NCI-H1048 (cell line): Measurements from ENCODE around the gene ARHGDIA.

Experiments
- DNase-seq: peaks from one replicate; lab custom pipeline; 2025; lab: John Stamatoyannopoulos, UW

ARHGDIA gene

DNA sequence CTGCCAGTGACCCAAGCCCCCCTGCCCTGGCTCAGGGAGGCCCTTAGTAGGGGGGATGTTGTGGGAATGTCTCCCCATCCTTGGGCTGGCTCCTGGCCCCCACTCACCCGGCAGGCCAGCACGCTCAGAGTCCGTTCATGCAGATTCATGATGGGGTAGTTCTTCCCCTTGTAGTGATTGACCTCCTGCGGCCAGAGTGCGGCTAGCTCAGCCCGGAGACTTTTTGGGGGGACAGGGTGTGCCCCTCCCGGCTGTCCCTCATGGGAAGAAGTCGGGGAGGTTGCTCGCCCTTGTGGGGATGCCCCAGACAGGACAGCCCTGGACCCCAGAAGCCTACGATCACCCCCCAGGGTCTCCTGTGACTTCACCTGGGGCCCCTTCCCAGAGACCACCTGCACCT is 34.9 kb upstream of the ARHGDIA start:
- no peak for DNase-seq

DNA sequence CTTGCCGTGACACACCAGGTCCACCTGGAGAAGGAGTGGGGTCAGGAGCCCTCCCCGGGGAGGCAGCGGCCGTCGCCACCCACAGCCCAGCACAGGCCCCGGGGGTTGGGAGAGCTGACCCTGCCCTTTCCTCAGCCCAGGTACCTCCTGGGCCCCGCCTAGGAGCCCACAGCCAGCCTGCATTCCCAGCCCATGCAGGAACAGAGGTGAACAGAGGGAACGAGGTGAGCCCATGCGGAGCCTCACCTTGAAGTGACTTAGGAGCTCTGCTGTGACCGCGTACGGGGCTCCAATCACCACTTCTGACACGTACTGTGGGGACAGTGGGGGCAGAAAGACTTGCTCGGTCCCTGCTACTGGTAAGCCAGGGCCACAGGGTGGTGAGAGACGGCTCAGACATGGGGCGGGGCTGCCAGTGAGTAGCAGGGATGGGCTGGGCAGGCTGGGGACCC is 34.3 kb upstream of the ARHGDIA start:
- DNase-seq = no peak

DNA sequence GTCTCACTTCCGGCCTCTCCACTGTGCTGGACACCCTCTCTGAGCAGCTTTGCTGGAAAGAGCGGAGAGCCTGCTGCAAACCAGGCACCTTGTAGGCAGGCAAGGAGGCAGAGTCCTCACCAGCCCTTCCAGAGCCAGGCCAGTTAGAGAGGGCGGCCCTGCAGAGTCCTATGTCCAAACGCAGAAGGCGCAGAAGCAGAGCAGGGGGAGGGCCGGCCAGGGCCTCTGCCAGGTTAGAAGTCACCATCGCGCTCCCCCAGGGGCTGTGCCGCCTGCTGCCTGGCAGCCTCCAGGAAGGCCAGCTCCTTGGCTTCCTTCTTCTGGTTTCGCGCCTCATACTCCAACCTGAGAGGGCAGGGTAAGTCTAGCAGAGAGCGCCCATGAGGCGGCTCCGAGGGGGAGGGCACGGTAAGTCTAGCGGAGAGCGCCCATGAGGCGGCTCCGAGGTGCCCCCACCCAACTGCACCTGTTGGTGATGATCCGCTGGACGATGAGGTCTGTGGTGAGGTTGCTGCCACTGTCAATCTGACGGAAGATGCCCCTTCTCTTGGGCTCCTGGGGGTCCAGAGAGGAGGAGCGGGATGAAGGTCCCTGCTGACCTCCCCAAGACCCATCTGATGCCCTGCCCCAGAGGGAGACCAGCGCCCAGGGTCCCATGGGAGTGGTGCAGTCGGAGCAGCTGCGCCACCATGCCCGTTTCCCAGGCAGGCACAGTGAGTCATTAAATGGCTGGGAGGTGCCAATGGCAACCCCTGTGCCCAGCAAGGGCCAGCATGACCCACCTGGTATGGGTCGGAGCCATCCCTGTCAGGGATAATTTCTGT is 33.7 kb upstream of the ARHGDIA start:
- no peak for DNase-seq

DNA sequence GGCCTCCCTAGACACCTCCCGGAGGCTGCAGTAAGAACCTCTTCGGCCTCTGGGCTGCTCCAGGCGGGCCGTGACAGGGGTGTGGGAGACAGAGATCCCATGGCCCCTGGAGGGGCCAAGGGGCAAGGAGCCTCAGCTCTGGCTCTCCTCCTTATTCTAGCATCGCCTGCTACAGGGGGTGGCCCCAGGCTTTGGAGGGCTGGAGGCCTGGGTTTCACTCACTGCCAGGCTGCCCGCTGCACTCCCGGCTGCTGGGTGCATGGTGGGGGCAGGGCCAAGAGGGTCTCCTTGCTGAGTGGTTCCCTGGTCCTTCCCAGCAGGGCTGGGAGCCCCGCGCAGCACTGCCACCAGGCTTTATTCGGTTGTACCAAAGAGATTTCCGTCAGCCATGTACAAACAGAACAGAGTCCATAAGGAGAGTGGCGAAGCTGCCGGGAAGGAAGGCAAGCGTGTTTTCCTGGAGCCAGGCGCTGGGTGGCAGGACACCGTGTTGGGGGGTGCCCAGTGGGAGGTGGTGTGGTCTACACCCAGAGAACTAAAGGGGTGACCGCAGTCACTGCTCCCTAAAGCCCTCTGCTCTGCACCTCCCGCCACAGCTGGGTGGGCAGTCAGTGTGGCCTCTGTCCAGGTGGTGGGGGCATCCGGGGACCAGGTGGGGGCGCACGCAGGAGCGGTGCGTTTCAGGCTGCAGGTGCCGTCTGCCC is 32.9 kb upstream of the ARHGDIA start:
- DNase-seq = no peak

DNA sequence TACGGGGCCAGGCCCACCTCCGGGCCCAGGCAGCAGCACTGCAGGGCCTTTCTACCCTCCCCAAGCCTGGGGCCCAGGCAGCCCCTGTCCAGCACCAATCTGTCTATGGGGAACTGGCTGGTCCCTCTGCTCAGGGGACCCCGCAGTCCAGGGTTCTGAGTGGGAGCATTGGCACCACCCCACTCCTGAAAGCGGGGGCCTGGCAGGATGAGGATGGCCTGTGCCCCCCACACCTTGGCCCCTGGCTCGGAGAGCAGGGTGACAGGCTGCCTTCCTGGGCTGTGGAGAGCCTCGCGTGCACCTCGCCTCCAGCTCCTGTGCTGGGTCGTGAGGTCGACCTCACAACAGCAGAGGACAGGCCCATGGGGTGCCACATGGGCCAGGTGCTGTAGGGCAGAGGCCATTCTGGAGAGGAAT is 32.3 kb upstream of the ARHGDIA start:
- DNase-seq = no peak

GRCh38 chr17:81902653-81903414 is 31.7 kb upstream of the ARHGDIA start:
- no peak for DNase-seq

DNA sequence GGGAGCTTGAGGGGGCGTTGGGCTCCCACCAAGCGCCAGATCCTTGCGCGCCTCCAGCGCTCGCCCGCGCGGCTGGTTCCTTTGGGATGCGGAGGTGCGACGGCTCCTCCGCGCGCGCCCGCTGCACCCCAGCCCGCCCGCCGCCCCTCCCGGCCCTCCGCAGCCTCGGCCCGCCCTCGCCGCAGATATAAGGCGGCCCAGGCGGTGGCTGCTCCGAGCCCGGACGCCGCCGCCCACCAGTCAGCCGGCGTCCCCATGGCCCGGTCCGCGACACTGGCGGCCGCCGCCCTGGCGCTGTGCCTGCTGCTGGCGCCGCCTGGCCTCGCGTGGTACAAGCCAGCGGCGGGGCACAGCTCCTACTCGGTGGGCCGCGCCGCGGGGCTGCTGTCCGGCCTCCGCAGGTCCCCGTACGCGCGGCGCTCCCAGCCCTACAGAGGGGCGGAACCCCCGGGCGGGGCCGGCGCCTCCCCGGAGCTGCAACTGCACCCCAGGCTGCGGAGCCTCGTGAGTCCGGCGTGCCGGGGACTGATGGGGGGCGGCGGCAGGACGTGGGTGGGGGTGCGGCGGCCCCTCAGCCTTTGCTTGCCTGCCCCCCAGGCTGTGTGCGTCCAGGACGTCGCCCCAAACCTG is 31.0 kb upstream of the ARHGDIA start, which contains the start of gene NPB:
TSS of gene NPB (plus strand) at position 216 of the 630 bp plus-strand sequence. CDS start at position 256, 40 bp downstream.
- DNase-seq = no peak

DNA sequence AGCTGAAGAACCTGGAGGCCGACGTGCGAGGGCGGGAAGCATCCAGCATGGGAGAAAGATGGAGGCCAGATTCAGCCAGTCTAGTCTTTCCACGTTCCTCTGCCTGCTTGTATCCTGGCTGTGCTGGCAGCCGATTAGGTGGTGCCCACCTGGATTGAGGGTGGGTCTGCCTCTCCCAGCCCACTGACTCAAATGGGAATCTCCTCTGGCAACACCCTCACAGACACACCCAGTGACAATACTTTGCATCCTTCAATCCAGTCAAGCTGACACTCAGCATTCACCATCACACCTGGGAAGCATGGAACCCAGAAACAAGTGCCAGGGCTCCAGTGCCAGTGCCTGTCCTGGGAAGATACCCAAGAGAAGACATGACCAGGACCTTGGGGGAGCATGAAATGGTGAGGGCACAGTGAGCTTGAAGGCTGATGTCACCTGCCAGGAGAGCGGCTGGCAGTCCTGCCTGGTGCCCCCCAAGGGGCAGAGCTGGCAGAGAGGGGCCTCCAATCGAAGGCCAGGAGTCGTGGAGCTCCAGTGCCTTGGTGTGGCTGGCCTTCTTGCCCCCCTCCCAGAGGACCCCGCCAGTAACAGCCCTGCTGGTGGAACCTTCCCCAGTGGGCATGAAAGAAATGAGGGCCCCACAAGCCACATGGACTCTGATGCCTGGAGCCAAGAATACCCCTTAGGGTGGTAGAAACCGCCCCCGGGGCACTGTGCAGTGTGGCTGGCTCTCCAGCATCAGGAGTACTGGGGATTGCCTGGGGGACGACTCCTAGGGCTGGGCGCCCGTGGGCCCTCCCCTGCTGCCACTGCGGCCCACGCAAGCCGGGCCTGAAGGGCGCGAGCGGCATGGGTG is 30.3 kb upstream of the ARHGDIA start:
- no peak for DNase-seq

- no peak for DNase-seq
These were observed 29.2 kb upstream of the ARHGDIA start for GRCh38 chr17:81900181-81900820.

DNA sequence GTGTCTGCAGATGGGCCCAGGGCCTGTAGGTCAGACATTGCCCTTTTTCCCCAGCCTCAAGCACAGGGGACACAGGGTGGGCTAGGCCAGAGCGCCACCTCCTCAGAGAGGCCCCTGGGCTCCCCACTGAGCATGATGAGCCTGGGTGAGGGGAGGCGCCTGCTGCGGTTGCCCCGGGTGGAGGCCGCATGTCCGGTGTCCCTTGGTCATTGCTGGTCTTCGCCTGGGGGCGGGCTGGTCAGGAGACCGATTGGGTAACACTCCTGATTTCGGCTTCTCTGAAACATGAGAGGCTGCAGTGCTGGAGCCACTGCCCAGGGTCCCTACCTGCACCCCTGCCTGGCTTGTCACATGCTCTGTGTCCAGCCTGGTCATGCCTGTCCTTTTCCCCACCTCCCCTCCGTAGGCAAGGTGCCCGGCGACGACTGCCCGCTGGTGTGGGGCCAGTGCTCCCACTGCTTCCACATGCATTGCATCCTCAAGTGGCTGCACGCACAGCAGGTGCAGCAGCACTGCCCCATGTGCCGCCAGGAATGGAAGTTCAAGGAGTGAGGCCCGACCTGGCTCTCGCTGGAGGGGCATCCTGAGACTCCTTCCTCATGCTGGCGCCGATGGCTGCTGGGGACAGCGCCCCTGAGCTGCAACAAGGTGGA is 28.5 kb upstream of the ARHGDIA start:
- DNase-seq = no peak

GRCh38 chr17:81898885-81899284 is 27.7 kb upstream of the ARHGDIA start:
- DNase-seq = no peak

GRCh38 chr17:81898029-81898866 is 27.1 kb upstream of the ARHGDIA start:
- DNase-seq = no peak

GRCh38 chr17:81895400-81895799 is 24.3 kb upstream of the ARHGDIA start:
- no peak for DNase-seq

DNA sequence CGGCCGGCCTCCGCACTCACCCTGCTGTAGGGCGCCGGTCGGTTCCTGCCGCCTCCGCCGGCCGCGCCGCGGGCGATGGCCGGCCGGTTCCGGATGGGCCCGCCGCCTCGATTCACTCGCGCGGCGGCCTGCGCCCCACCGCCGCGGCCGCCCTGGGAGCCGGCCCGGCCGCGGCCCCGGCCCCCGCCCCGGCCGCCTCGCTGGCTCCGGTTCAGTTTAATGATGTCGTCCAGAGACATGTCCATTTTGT is 20.1 kb upstream of the ARHGDIA start:
- no peak for DNase-seq

DNA sequence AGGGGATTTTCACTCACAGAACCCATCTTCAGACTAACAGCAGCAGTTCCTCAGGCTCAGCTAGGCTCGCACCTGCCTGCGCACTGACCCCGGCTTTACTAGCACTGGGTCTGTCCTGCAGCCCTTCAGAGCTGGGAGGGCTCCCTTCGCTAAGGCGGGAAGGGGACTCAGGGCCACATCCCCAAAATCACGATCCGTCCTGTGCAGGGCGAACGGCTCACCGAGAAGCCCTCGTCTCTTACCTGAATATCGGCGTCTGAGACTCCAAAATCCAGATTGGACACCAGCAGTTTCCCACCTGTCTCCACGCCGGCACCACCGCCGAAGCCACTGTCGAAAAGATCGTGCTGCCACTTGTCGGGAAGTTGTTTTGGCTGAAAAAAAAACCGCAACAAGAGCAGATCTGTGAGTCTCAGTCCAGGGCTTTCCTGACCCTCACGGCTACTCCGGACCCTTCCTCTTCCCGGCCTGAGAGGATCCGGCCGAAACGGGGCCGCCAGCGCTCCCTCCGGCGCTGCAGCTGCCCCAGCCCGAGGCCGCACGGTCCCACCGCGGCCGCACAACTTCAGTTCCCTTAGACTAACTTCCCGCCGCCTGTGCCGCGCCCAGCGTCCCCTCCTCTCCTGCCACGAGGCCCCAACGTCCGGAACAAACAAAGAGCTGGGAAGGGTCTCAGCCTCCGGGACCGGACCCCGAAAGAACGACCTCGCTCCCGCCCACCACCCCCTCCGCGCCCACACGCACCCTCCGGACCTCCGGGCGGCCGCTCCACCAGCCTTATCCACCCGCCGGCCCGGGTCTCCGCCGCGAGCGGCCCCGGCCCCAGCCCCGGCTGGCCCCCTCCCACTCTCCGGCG is 19.5 kb upstream of the ARHGDIA start:
- DNase-seq = no peak

DNA sequence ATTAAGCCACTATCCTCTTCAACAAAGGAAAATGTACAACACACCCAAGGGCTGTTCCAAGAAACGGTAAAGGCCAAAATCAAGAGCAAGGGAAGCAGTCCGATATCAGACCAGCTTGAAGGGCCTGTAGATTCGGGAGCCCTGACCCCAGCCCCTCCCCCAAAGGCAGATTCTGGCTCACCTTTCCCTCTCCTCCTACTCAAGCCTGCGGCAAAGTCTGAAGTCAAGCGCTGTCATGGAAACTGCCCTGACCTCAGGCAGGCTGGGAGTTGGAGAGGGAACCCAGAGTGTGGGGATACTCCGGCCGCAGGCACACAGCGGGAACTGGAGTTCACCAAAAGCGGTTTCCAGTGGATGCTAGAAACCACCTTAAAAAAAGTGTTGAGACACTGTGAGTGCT is 18.5 kb upstream of the ARHGDIA start:
- DNase-seq = no peak

DNA sequence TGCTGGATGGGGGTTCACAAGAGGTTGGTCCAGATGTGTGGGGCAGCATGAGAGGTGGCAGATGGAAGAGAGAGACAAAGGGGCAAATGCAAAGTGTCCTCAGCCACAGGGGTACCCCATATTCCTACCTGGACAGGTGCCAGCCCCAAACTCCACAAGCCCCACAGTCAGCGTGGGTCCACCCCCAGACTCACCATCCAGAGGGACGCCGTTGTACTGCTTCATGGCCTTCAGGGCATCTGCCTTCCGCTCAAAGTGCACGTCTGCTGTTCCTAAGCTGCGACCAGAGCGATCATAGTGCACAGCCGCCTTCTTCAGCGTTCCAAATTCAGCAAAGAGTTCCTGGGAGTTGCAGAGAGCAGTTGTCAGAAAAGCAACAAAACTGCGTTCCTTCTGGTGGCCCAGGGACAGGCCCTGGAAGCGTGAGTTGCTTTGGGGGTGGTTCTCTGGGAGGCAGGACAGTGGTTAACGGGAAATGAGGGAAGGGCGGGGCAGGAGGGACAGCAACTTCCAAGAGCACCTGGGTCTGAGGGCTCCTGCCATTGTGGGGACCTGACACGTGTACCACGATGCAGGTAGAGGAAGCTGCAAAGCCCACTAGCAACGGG is 18.0 kb upstream of the ARHGDIA start:
- no peak for DNase-seq
